ENCODE data around the gene PLCH1. TPM values are rescaled to one million over a fixed set of nuclear protein-coding genes. Genes with fewer than 3 reads are reported as not detected.

PLCH1 gene
- total RNA-seq, 1 experiment from 2014 or later: 8.9 TPM

- H3K27me3 Mint-ChIP-seq (ENCODE audit: low read depth): no peaks in the 10 kb centered on the region
- no peak overlapping the region for H3K4me3 Mint-ChIP-seq
- no peaks in the 10 kb centered on the region for H3K9me3 Mint-ChIP-seq
- no peaks in the 10 kb centered on the region for H3K4me1 Mint-ChIP-seq
- ATAC-seq: no peak
- CTCF ChIA-PET: no interaction called here
- H3K27ac Mint-ChIP-seq: no peak overlapping the region
- H3K36me3 Mint-ChIP-seq: no peaks in the 10 kb centered on the region
- TF ChIP-seq ZNF317 (CRISPR knock-in tag; IDR thresholded peaks at IDR 0.05; ENCODE audit: borderline replicate concordance, low read depth): no peak
- TF ChIP-seq OVOL2 (CRISPR knock-in tag; IDR thresholded peaks at IDR 0.05; ENCODE audit: borderline replicate concordance): no peak
- TF ChIP-seq ZNF138 (CRISPR knock-in tag; conservative IDR thresholded peaks at IDR 0.05): no peak
- no peak for TF ChIP-seq ZSCAN18 (CRISPR knock-in tag; IDR thresholded peaks at IDR 0.05)
- TF ChIP-seq ZBTB21 (CRISPR knock-in tag; IDR thresholded peaks at IDR 0.05; ENCODE audit: borderline replicate concordance): no peak
- TF ChIP-seq NFYB (CRISPR knock-in tag; conservative IDR thresholded peaks at IDR 0.05; ENCODE audit: low read depth): no peak
- TF ChIP-seq TCF7 (CRISPR knock-in tag; IDR thresholded peaks at IDR 0.05; ENCODE audit: low read depth): no peak
- TF ChIP-seq ZMAT4 (CRISPR knock-in tag; IDR thresholded peaks at IDR 0.05): no peak
- no peak for TF ChIP-seq ETV6 (CRISPR knock-in tag; IDR thresholded peaks at IDR 0.05)
- no peak for TF ChIP-seq NR3C1 (CRISPR knock-in tag; conservative IDR thresholded peaks at IDR 0.05; ENCODE audit: low read depth)
- TF ChIP-seq E2F4 (CRISPR knock-in tag; IDR thresholded peaks at IDR 0.05; ENCODE audit: borderline replicate concordance, low read depth): no peak
- TF ChIP-seq ZNF396 (CRISPR knock-in tag; IDR thresholded peaks at IDR 0.05; ENCODE audit: borderline replicate concordance): no peak
- TF ChIP-seq USF2 (CRISPR knock-in tag; IDR thresholded peaks at IDR 0.05): no peak
- TF ChIP-seq ZNF121 (CRISPR knock-in tag; IDR thresholded peaks at IDR 0.05): no peak
- no peak for TF ChIP-seq TP53 (CRISPR knock-in tag; IDR thresholded peaks at IDR 0.05)
- no peak for TF ChIP-seq MAX (CRISPR knock-in tag; IDR thresholded peaks at IDR 0.05)
- no peak for DNase-seq (ENCODE audit: low spot score)
- POLR2A ChIA-PET: interaction anchor here (1.1 kb wide), 1 partner anchor 12 kb away, joined by 4 read pairs; no protein-coding TSS in a partner anchor
Observed at GRCh38 chr3:155556531-155556930, 188.3 kb downstream of the PLCH1 start.

GRCh38 chr3:155555479-155556060 is 189.3 kb downstream of the PLCH1 start:
- POLR2A ChIA-PET: no interaction called here
- CTCF ChIA-PET: no interaction called here
- Mint-ChIP-seq H3K9me3 (no peaks in the 10 kb centered on the region), H3K27ac (no peak overlapping the region), H3K36me3 (no peaks in the 10 kb centered on the region), H3K4me1 (no peaks in the 10 kb centered on the region), H3K27me3 (ENCODE audit: low read depth) (no peaks in the 10 kb centered on the region), H3K4me3 (no peak overlapping the region)
- DNase-seq (ENCODE audit: low spot score) (no peak), ATAC-seq (no peak)
- no peak for TF ChIP-seq MXD4 (CRISPR knock-in tag; IDR thresholded peaks at IDR 0.05; ENCODE audit: borderline replicate concordance)
- TF ChIP-seq JAZF1 (CRISPR knock-in tag; IDR thresholded peaks at IDR 0.05): no peak
- no peak for TF ChIP-seq EMX1 (CRISPR knock-in tag; IDR thresholded peaks at IDR 0.05)
- TF ChIP-seq IRF2 (CRISPR knock-in tag; IDR thresholded peaks at IDR 0.05; ENCODE audit: borderline replicate concordance, low read depth): no peak
- TF ChIP-seq PREB (CRISPR knock-in tag; IDR thresholded peaks at IDR 0.05; ENCODE audit: borderline replicate concordance): no peak
- no peak for TF ChIP-seq IRF1 (CRISPR knock-in tag; IDR thresholded peaks at IDR 0.05)
- TF ChIP-seq ETV6 (CRISPR knock-in tag; IDR thresholded peaks at IDR 0.05): no peak
- TF ChIP-seq SP1 (CRISPR knock-in tag; conservative IDR thresholded peaks at IDR 0.05): no peak
- TF ChIP-seq GABPB1 (CRISPR knock-in tag; IDR thresholded peaks at IDR 0.05): no peak
- no peak for TF ChIP-seq ZNF263 (CRISPR knock-in tag; IDR thresholded peaks at IDR 0.05; ENCODE audit: low read depth)
- TF ChIP-seq ZNF423 (CRISPR knock-in tag; IDR thresholded peaks at IDR 0.05): no peak
- no peak for TF ChIP-seq ZNF219 (CRISPR knock-in tag; IDR thresholded peaks at IDR 0.05; ENCODE audit: borderline replicate concordance)
